HG02973 (cell line): ENCODE results near the gene DGCR8.

Source experiments
- ATAC-seq: cut with Tn5 transposase; IDR thresholded peaks from one replicate; pipeline ENCODE4 v1.9.1; 2021; ENCODE audit warnings: moderate library complexity; ENCODE audit not compliant: unreplicated experiment

Gene DGCR8

GRCh38 chr22:20123366-20124082 is 43.5 kb downstream of the DGCR8 start:
- ATAC-seq: no peak

- ATAC-seq: no peak
These were observed 44.2 kb downstream of the DGCR8 start for GRCh38 chr22:20124083-20124787.

GRCh38 chr22:20125201-20126174 is 45.4 kb downstream of the DGCR8 start:
- ATAC-seq: no peak

GRCh38 chr22:20126284-20127029 is 46.4 kb downstream of the DGCR8 start:
- ATAC-seq: no peak

- ATAC-seq: no peak
These were observed 47.4 kb downstream of the DGCR8 start for GRCh38 chr22:20127318-20127868.

GRCh38 chr22:20127869-20128618 is 48.0 kb downstream of the DGCR8 start:
- ATAC-seq: no peak

- ATAC-seq: no peak
These were observed 48.5 kb downstream of the DGCR8 start for GRCh38 chr22:20128619-20128901.

- no peak for ATAC-seq
These were observed 49.1 kb downstream of the DGCR8 start for GRCh38 chr22:20128902-20129746.

- no peak for ATAC-seq
These were observed 49.6 kb downstream of the DGCR8 start for GRCh38 chr22:20129747-20130014.

- no peak for ATAC-seq
These were observed 50.3 kb downstream of the DGCR8 start for GRCh38 chr22:20130319-20130718.

- peak; percentile 37 for ATAC-seq
These were observed 50.9 kb downstream of the DGCR8 start for GRCh38 chr22:20130731-20131596.

- no peak for ATAC-seq
These were observed 51.5 kb downstream of the DGCR8 start, which contains the start of gene ZDHHC8 for GRCh38 chr22:20131597-20131858. TSS of gene ZDHHC8 (plus strand) at chr22:20131804. CDS start at chr22:20131948, 144 bp downstream.

GRCh38 chr22:20131859-20132685 is 52.0 kb downstream of the DGCR8 start:
- no peak for ATAC-seq

GRCh38 chr22:20132686-20133246 is 52.7 kb downstream of the DGCR8 start:
- no peak for ATAC-seq

- no peak for ATAC-seq
These were observed 54.0 kb downstream of the DGCR8 start for GRCh38 chr22:20133930-20134549.

GRCh38 chr22:20135265-20135664 is 55.2 kb downstream of the DGCR8 start:
- ATAC-seq: no peak
